K562 (cell line): Measurements from ENCODE around the gene TDO2. TPM values are rescaled to one million over a fixed set of nuclear protein-coding genes. Genes with fewer than 3 reads are reported as not detected.

Source experiments
- ATAC-seq: fragments of 200-7000 bp; cut with Tn5 transposase; 3 replicates; pipeline ENCODE4 v1.9.1; 2020; ENCODE audit warnings: moderate library complexity
- BruUV-seq: library from RNA; stranded (reverse); fragments of 400-500 nt; replicated peaks from 2 replicates; lab custom pipeline; 2021; lab: Mats Ljungman, UMichigan
- CTCF ChIA-PET: fragments of 300-600 bp; formaldehyde crosslinking; extraction: SDS; loops from one replicate; lab custom pipeline; 2021; ENCODE audit warnings: low intra/inter-chr PET ratio; lab: Yijun Ruan, JAX
- POLR2A ChIA-PET: fragments of 300-600, 350-650 bp; sonication (Branson Sonifier 250); formaldehyde crosslinking; extraction: SDS; loops from one replicate; lab custom pipeline; 2021; ENCODE audit warnings: antibody characterized with exemption, inconsistent platforms; lab: Yijun Ruan, JAX
- DNase-seq, 4 experiments: peaks; one replicate each; pipeline versions ENCODE4 v3.0.0 to v3.0.0-alpha.2; 2011 to 2018; ENCODE audit warnings: low spot score in 3 of 4, mixed read lengths in 3 of 4; ENCODE audit errors: extremely low read depth in 1 of 4
- FAIRE-seq: peaks from 2 replicates; lab custom pipeline; 2011; peaks lifted over from hg19 to GRCh38; lab: Jason Lieb, UNC
- H2AFZ ChIP-seq: 2 replicates; pipeline ENCODE4 v1.6.0; 2011; ENCODE audit warnings: low read depth, low read length, control low read depth, inconsistent platforms
- H3K27ac ChIP-seq: fragments of 200-600 bp; 3 replicates; pipeline ENCODE4 v1.8.0; 2011; ENCODE audit warnings: low read depth, mild to moderate bottlenecking, control low read depth, inconsistent platforms, low read length, moderate library complexity, mixed read lengths; ENCODE audit errors: extremely low read depth
- H3K27me3 ChIP-seq, 2 experiments: fragments of 300-600 bp in 1 of 2; 2 replicates in 1 of 2; 3 replicates in 1 of 2; pipeline versions ENCODE4 v1.6.0 to v1.8.0; 2011; ENCODE audit warnings: inconsistent platforms in 2 of 2, low read length in 2 of 2, mild to moderate bottlenecking in 1 of 2, mixed read lengths in 1 of 2, moderate library complexity in 1 of 2; ENCODE audit not compliant: control insufficient read depth in 2 of 2, insufficient read depth in 2 of 2
- H3K36me3 ChIP-seq: fragments of 300-600 bp; 3 replicates; pipeline ENCODE4 v1.8.0; 2011; ENCODE audit warnings: mild to moderate bottlenecking, low read length, inconsistent platforms; ENCODE audit not compliant: control insufficient read depth, insufficient read depth
- H3K4me1 ChIP-seq, 2 experiments: fragments of 200-600 bp in 1 of 2; replicated peaks in 1 of 2; 2 replicates in 1 of 2; 3 replicates in 1 of 2; pipeline versions ENCODE4 v1.5.1 to v1.8.0; 2011; ENCODE audit warnings: inconsistent platforms in 2 of 2, low read length in 2 of 2, mild to moderate bottlenecking in 1 of 2, mixed read lengths in 1 of 2, moderate library complexity in 1 of 2; ENCODE audit not compliant: control insufficient read depth in 2 of 2, insufficient read depth in 2 of 2
- H3K4me2 ChIP-seq: 2 replicates; pipeline ENCODE4 v1.6.1; 2011; ENCODE audit warnings: low read length, control low read depth, inconsistent platforms, mixed read lengths; ENCODE audit not compliant: insufficient read depth
- H3K4me3 ChIP-seq: fragments of 200-600 bp; sonication (generic), shearing (Covaris generic); 2 replicates; pipeline ENCODE4 v1.5.1; 2016; ENCODE audit warnings: control low read depth, inconsistent platforms
- H3K79me2 ChIP-seq: fragments of 200-600 bp; 3 replicates; pipeline ENCODE4 v1.8.0; 2011; ENCODE audit warnings: low read length, inconsistent platforms; ENCODE audit not compliant: control insufficient read depth, insufficient read depth
- H3K9ac ChIP-seq, 2 experiments: 2 replicates each; pipeline versions ENCODE4 v1.6.0 to v1.6.1; 2011; ENCODE audit warnings: low read depth in 2 of 2, low read length in 2 of 2, control low read depth in 1 of 2, inconsistent platforms in 1 of 2, mild to moderate bottlenecking in 1 of 2, mixed read lengths in 1 of 2; ENCODE audit not compliant: insufficient read depth in 1 of 2
- H3K9me1 ChIP-seq: one replicate; pipeline ENCODE4 v1.6.0; 2011; ENCODE audit warnings: inconsistent platforms, mild to moderate bottlenecking, low read length, moderate library complexity; ENCODE audit not compliant: control insufficient read depth, insufficient read depth
- H3K9me3 ChIP-seq: replicated peaks from 2 replicates; pipeline ENCODE4 v1.5.1; 2011; ENCODE audit warnings: low read depth, low read length, inconsistent platforms; ENCODE audit not compliant: control insufficient read depth, insufficient read depth
- H4K20me1 ChIP-seq: replicated peaks from 2 replicates; pipeline ENCODE4 v1.6.1; 2011; ENCODE audit warnings: low read length, inconsistent platforms, mixed read lengths; ENCODE audit not compliant: control insufficient read depth, insufficient read depth
- CREBBP ChIP-seq: IDR thresholded peaks from one replicate; pipeline ENCODE4 v1.6.1; 2012; ENCODE audit warnings: low read depth, mild to moderate bottlenecking, control low read depth, inconsistent platforms, low read length
- MED1 ChIP-seq: sonication (generic); formaldehyde crosslinking; IDR thresholded peaks from 2 replicates; pipeline ENCODE4 v1.8.1; 2023; ENCODE audit warnings: missing genetic modification reagents, borderline replicate concordance
- POLR2AphosphoS2 ChIP-seq: IDR thresholded peaks from 2 replicates; pipeline ENCODE4 v1.6.1; 2012; ENCODE audit warnings: low read length, improper control_type of control experiment
- PURB ChIP-seq: sonication (generic); formaldehyde crosslinking; IDR thresholded peaks from 2 replicates; pipeline ENCODE4 v1.9.0; 2021; ENCODE audit warnings: low read depth, mild to moderate bottlenecking, missing genetic modification reagents
- SNAPC5 ChIP-seq: fragments of 250-450 bp; sonication (Bioruptor Pico); IDR thresholded peaks from 2 replicates; pipeline ENCODE4 v1.8.0; 2021; ENCODE audit warnings: moderate library complexity, mild to moderate bottlenecking, inconsistent platforms
- TCFL5 ChIP-seq: fragments of 250-450 bp; sonication (Bioruptor Pico); conservative IDR thresholded peaks from 2 replicates; pipeline ENCODE4 v1.6.1; 2021; ENCODE audit warnings: mild to moderate bottlenecking, moderate library complexity, matching md5 sums
- ZNF174 ChIP-seq: fragments of 250-450 bp; sonication (Bioruptor Pico); IDR thresholded peaks from 2 replicates; pipeline ENCODE4 v1.4.0; 2020; ENCODE audit warnings: mild to moderate bottlenecking
- ZNF41 ChIP-seq: fragments of 250-450 bp; sonication (Bioruptor Pico); conservative IDR thresholded peaks from 2 replicates; pipeline ENCODE4 v1.4.0; 2020; ENCODE audit warnings: mild to moderate bottlenecking
- ZNF695 ChIP-seq: fragments of 450-650 bp; formaldehyde crosslinking; IDR thresholded peaks from 2 replicates; pipeline ENCODE4 v1.4.0; 2020; ENCODE audit warnings: mild to moderate bottlenecking, moderate library complexity
- WGBS: fragments of 100-300 bp; shearing (Covaris generic); methylation state at CpG from one replicate; pipeline ENCODE4 v1.1.6; 2016; ENCODE audit warnings: low coverage, mixed read lengths; ENCODE audit not compliant: insufficient coverage; ENCODE audit errors: missing lambda C conversion rate; 5-methylcytosine and 5-hydroxymethylcytosine counted together
- in situ Hi-C: fragments of 300-500 bp; cut with MboI; formaldehyde crosslinking; loops from 4 replicates; pipeline ENCODE4 v1.15.0; 2018; ENCODE audit warnings: inconsistent platforms, mixed read lengths
- intact Hi-C: fragments of 100-400 bp; cut with micrococcal nuclease; formaldehyde crosslinking; loops from 2 replicates; pipeline ENCODE4 v1.14.2; 2022
- polyA plus RNA-seq, 8 experiments: library from polyadenylated mRNA; depleted of rRNA in 4 of 8; stranded (reverse) in 5 of 8; unstranded in 3 of 8; fragments of >200 nt; fragmentation: Nextera tagmentation in 2 of 8; fragmentation: Illumina TruSeq in 1 of 8; extraction: Ambion mirVana in 2 of 8; extraction: Trizol in 1 of 8; gene quantifications; 2 replicates each; pipeline versions ENCODE4 v1.2.1 to v1.2.3, GENCODE V29; 2011 to 2014; ENCODE audit warnings: inconsistent platforms in 1 of 8, missing spikeins in 1 of 8
- total RNA-seq, 7 experiments: library from RNA; depleted of rRNA in 6 of 7; stranded (reverse); fragments of >200 nt in 6 of 7; fragmentation: Illumina TruSeq in 2 of 7; extraction: Trizol in 2 of 7; gene quantifications; 2 replicates each; pipeline versions ENCODE4 v1.2.1 to v1.2.3, GENCODE V29; 2011 to 2021; ENCODE audit warnings: low replicate concordance in 1 of 7

Gene TDO2
- total and polyA plus RNA-seq, 9 of the 15 experiments (the other 6 are each of a cell fraction or from before 2014, with no cell fraction given): 0.09 to 0.65 (median 0.22) TPM; not detected in 2

GRCh38 chr4:155948541-155948940 is 45.0 kb downstream of the TDO2 start:
- CTCF ChIA-PET: no interaction called here
- H3K79me2 ChIP-seq: no peaks in the 10 kb centered on the region
- no peak overlapping the region for H2AFZ ChIP-seq
- no peaks in the 10 kb centered on the region for H3K27me3 ChIP-seq
- H3K9me1 ChIP-seq: no peaks in the 10 kb centered on the region
- DNase-seq (no peak), ATAC-seq (no peak), FAIRE-seq (no peak)
- H3K9ac ChIP-seq: no peak overlapping the region
- 0% methylated on average over 1 of the region's 1 CpG for WGBS
- H3K36me3 ChIP-seq: no peaks in the 10 kb centered on the region
- no TSS peak for BruUV-seq
- no peak overlapping the region for H3K4me2 ChIP-seq
- H4K20me1 ChIP-seq: no peaks in the 10 kb centered on the region
- TF ChIP-seq ZNF41 (CRISPR knock-in tag) (no peak), ZNF174 (CRISPR knock-in tag) (no peak), ZNF695 (CRISPR knock-in tag) (no peak), PURB (CRISPR knock-in tag) (no peak), POLR2AphosphoS2 (no peak), SNAPC5 (CRISPR knock-in tag) (no peak), CREBBP (no peak), MED1 (CRISPR knock-in tag) (no peak), TCFL5 (CRISPR knock-in tag) (no peak)
- H3K4me3 ChIP-seq: no peak overlapping the region
- H3K9me3 ChIP-seq: no peaks in the 10 kb centered on the region
- no peak overlapping the region for H3K27ac ChIP-seq
- POLR2A ChIA-PET: no interaction called here
- in situ Hi-C loops: no loop called here
- peaks cover 0 to 3% of the 10 kb centered on the region in 2 experiments; a peak in 1 of 5 replicates for H3K4me1 ChIP-seq
- intact Hi-C loops: no loop called here
